ENCODE measurements around the gene RETSAT. TPM values are rescaled to one million over a fixed set of nuclear protein-coding genes. Genes with fewer than 3 reads are reported as not detected.
"Not testable (repeated sequence)": the region's sequence is repeated elsewhere in the genome, so short reads cannot be mapped to it uniquely, and the experiment has no call there.

Gene RETSAT
- polyA plus RNA-seq, 4 donors, result 66.9 to 147 (median 120) TPM

- Histone ChIP-seq H3K36me3 (ENCODE audit: control insufficient read depth in 3 of 3, insufficient read depth in 2 of 3, low read depth in 1 of 3, low read length in 3 of 3) (peaks cover 5 to 71% (median 15%) of the 10 kb centered on the region in 3 donors), H3K27me3 (ENCODE audit: control insufficient read depth in 3 of 3, insufficient read depth in 3 of 3, low read length in 3 of 3) (no peaks in the 10 kb centered on the region), H3K27ac (ENCODE audit: low read depth in 1 of 3, low read length in 2 of 3) (no peak overlapping the region), H3K4me1 (ENCODE audit: control insufficient read depth in 3 of 3, insufficient read depth in 2 of 3, low read depth in 1 of 3, low read length in 2 of 3) (no peaks in the 10 kb centered on the region), H3K9me3 (ENCODE audit: control insufficient read depth in 2 of 2, insufficient read depth in 1 of 2, low read depth in 1 of 2, low read length in 1 of 2) (no peaks in the 10 kb centered on the region), H3K4me3 (ENCODE audit: low read depth in 1 of 3, low read length in 3 of 3) (no peak overlapping the region)
- 88 to 89% (median 89%) methylated on average over 2 of the region's 2 CpGs for WGBS, 3 donors
- DNase-seq (no peak), FAIRE-seq (no peak)
These were observed 33.4 kb upstream of the RETSAT start for GRCh38 chr2:85387754-85388153.

- Histone ChIP-seq H3K27me3 (ENCODE audit: control insufficient read depth in 3 of 3, insufficient read depth in 3 of 3, low read length in 3 of 3) (no peaks in the 10 kb centered on the region), H3K27ac (ENCODE audit: low read depth in 1 of 3, low read length in 2 of 3) (no peak overlapping the region), H3K36me3 (ENCODE audit: control insufficient read depth in 3 of 3, insufficient read depth in 2 of 3, low read depth in 1 of 3, low read length in 3 of 3) (peaks cover 5 to 59% (median 13%) of the 10 kb centered on the region in 3 donors), H3K9me3 (ENCODE audit: control insufficient read depth in 2 of 2, insufficient read depth in 1 of 2, low read depth in 1 of 2, low read length in 1 of 2) (no peaks in the 10 kb centered on the region), H3K4me3 (ENCODE audit: low read depth in 1 of 3, low read length in 3 of 3) (no peak overlapping the region), H3K4me1 (ENCODE audit: control insufficient read depth in 3 of 3, insufficient read depth in 2 of 3, low read depth in 1 of 3, low read length in 2 of 3) (no peaks in the 10 kb centered on the region)
- FAIRE-seq (no peak), DNase-seq (no peak)
- 85 to 93% (median 85%) methylated on average over 2 of the region's 2 CpGs for WGBS, 3 donors
These were observed 31.4 kb upstream of the RETSAT start for GRCh38 chr2:85385746-85386145.

- no peak overlapping the region for H3K27ac ChIP-seq (ENCODE audit: low read depth in 1 of 3, low read length in 2 of 3)
- no peaks in the 10 kb centered on the region for H3K4me1 ChIP-seq (ENCODE audit: control insufficient read depth in 3 of 3, insufficient read depth in 2 of 3, low read depth in 1 of 3, low read length in 2 of 3)
- WGBS, 3 donors, result 89 to 91% (median 90%) methylated on average over 4 of the region's 4 CpGs
- peaks cover 6 to 49% (median 8%) of the 10 kb centered on the region in 3 donors for H3K36me3 ChIP-seq (ENCODE audit: control insufficient read depth in 3 of 3, insufficient read depth in 2 of 3, low read depth in 1 of 3, low read length in 3 of 3)
- FAIRE-seq, result no peak
- H3K27me3 ChIP-seq (ENCODE audit: control insufficient read depth in 3 of 3, insufficient read depth in 3 of 3, low read length in 3 of 3), result no peaks in the 10 kb centered on the region
- peaks cover 0 to 11% of the 10 kb centered on the region in 2 donors for H3K9me3 ChIP-seq (ENCODE audit: control insufficient read depth in 2 of 2, insufficient read depth in 1 of 2, low read depth in 1 of 2, low read length in 1 of 2)
- DNase-seq, result no peak
- no peak overlapping the region for H3K4me3 ChIP-seq (ENCODE audit: low read depth in 1 of 3, low read length in 3 of 3)
These were observed 29.5 kb upstream of the RETSAT start for GRCh38 chr2:85383850-85384249.

GRCh38 chr2:85383151-85383550, 28.8 kb upstream of the RETSAT start:
- H3K4me3 ChIP-seq (ENCODE audit: low read depth in 1 of 3, low read length in 3 of 3); H3K27me3 ChIP-seq (ENCODE audit: control insufficient read depth in 3 of 3, insufficient read depth in 3 of 3, low read length in 3 of 3); FAIRE-seq; DNase-seq; H3K4me1 ChIP-seq (ENCODE audit: control insufficient read depth in 3 of 3, insufficient read depth in 2 of 3, low read depth in 1 of 3, low read length in 2 of 3); H3K27ac ChIP-seq (ENCODE audit: low read depth in 1 of 3, low read length in 2 of 3): not testable (repeated sequence)
- peaks cover 4 to 49% (median 9%) of the 10 kb centered on the region in 3 donors for H3K36me3 ChIP-seq (ENCODE audit: control insufficient read depth in 3 of 3, insufficient read depth in 2 of 3, low read depth in 1 of 3, low read length in 3 of 3)
- H3K9me3 ChIP-seq (ENCODE audit: control insufficient read depth in 2 of 2, insufficient read depth in 1 of 2, low read depth in 1 of 2, low read length in 1 of 2), result peaks cover 0 to 11% of the 10 kb centered on the region in 2 donors
- WGBS, 3 donors, result 94 to 95% (median 95%) methylated on average over 5 of the region's 5 CpGs

- Histone ChIP-seq H3K4me3 (ENCODE audit: low read depth in 1 of 3, low read length in 3 of 3) (no peak overlapping the region), H3K9me3 (ENCODE audit: control insufficient read depth in 2 of 2, insufficient read depth in 1 of 2, low read depth in 1 of 2, low read length in 1 of 2) (peaks cover 0 to 11% of the 10 kb centered on the region in 2 donors), H3K27me3 (ENCODE audit: control insufficient read depth in 3 of 3, insufficient read depth in 3 of 3, low read length in 3 of 3) (no peaks in the 10 kb centered on the region), H3K36me3 (ENCODE audit: control insufficient read depth in 3 of 3, insufficient read depth in 2 of 3, low read depth in 1 of 3, low read length in 3 of 3) (peaks cover 5 to 48% (median 12%) of the 10 kb centered on the region in 3 donors), H3K4me1 (ENCODE audit: control insufficient read depth in 3 of 3, insufficient read depth in 2 of 3, low read depth in 1 of 3, low read length in 2 of 3) (no peaks in the 10 kb centered on the region), H3K27ac (ENCODE audit: low read depth in 1 of 3, low read length in 2 of 3) (no peak overlapping the region)
- FAIRE-seq (no peak), DNase-seq (no peak)
- 83 to 90% (median 84%) methylated on average over 1 of the region's 1 CpG for WGBS, 3 donors
These were observed 25.7 kb upstream of the RETSAT start for GRCh38 chr2:85380048-85380447.

GRCh38 chr2:85378257-85378656, 23.9 kb upstream of the RETSAT start:
- no peak for FAIRE-seq
- H3K4me3 ChIP-seq (ENCODE audit: low read depth in 1 of 3, low read length in 3 of 3), result no peak overlapping the region
- H3K36me3 ChIP-seq (ENCODE audit: control insufficient read depth in 3 of 3, insufficient read depth in 2 of 3, low read depth in 1 of 3, low read length in 3 of 3), result peaks cover 5 to 48% (median 12%) of the 10 kb centered on the region in 3 donors

GRCh38 chr2:85377083-85377482, 22.8 kb upstream of the RETSAT start:
- peaks cover 5 to 42% (median 12%) of the 10 kb centered on the region in 3 donors for H3K36me3 ChIP-seq (ENCODE audit: control insufficient read depth in 3 of 3, insufficient read depth in 2 of 3, low read depth in 1 of 3, low read length in 3 of 3)

More at GRCh38 chr2:85378257-85378656, 23.9 kb upstream of the RETSAT start:
- DNase-seq, result no peak
- 90 to 94% (median 93%) methylated on average over 5 of the region's 5 CpGs for WGBS, 3 donors
- Histone ChIP-seq H3K27me3 (ENCODE audit: control insufficient read depth in 3 of 3, insufficient read depth in 3 of 3, low read length in 3 of 3) (no peaks in the 10 kb centered on the region), H3K4me1 (ENCODE audit: control insufficient read depth in 3 of 3, insufficient read depth in 2 of 3, low read depth in 1 of 3, low read length in 2 of 3) (no peaks in the 10 kb centered on the region), H3K9me3 (ENCODE audit: control insufficient read depth in 2 of 2, insufficient read depth in 1 of 2, low read depth in 1 of 2, low read length in 1 of 2) (peaks cover 0 to 11% of the 10 kb centered on the region in 2 donors), H3K27ac (ENCODE audit: low read depth in 1 of 3, low read length in 2 of 3) (no peak overlapping the region)

GRCh38 chr2:85376291-85377065, 22.1 kb upstream of the RETSAT start:
- 93 to 98% (median 96%) methylated on average over 5 of the region's 5 CpGs for WGBS, 3 donors
- Histone ChIP-seq H3K36me3 (ENCODE audit: control insufficient read depth in 3 of 3, insufficient read depth in 2 of 3, low read depth in 1 of 3, low read length in 3 of 3) (peaks cover 5 to 40% (median 12%) of the 10 kb centered on the region in 3 donors), H3K4me3 (ENCODE audit: low read depth in 1 of 3, low read length in 3 of 3) (no peak overlapping the region), H3K27ac (ENCODE audit: low read depth in 1 of 3, low read length in 2 of 3) (no peak overlapping the region), H3K27me3 (ENCODE audit: control insufficient read depth in 3 of 3, insufficient read depth in 3 of 3, low read length in 3 of 3) (no peaks in the 10 kb centered on the region), H3K9me3 (ENCODE audit: control insufficient read depth in 2 of 2, insufficient read depth in 1 of 2, low read depth in 1 of 2, low read length in 1 of 2) (peaks cover 0 to 11% of the 10 kb centered on the region in 2 donors), H3K4me1 (ENCODE audit: control insufficient read depth in 3 of 3, insufficient read depth in 2 of 3, low read depth in 1 of 3, low read length in 2 of 3) (no peaks in the 10 kb centered on the region)
- FAIRE-seq, result no peak
- DNase-seq, result no peak

More at GRCh38 chr2:85377083-85377482, 22.8 kb upstream of the RETSAT start:
- WGBS, 3 donors, result 91 to 97% (median 94%) methylated on average over 11 of the region's 11 CpGs
- no peak for FAIRE-seq
- H3K4me3 ChIP-seq (ENCODE audit: low read depth in 1 of 3, low read length in 3 of 3), result no peak overlapping the region
- no peak overlapping the region for H3K27ac ChIP-seq (ENCODE audit: low read depth in 1 of 3, low read length in 2 of 3)
- H3K27me3 ChIP-seq (ENCODE audit: control insufficient read depth in 3 of 3, insufficient read depth in 3 of 3, low read length in 3 of 3), result no peaks in the 10 kb centered on the region
- no peaks in the 10 kb centered on the region for H3K4me1 ChIP-seq (ENCODE audit: control insufficient read depth in 3 of 3, insufficient read depth in 2 of 3, low read depth in 1 of 3, low read length in 2 of 3)
- DNase-seq, result no peak
- peaks cover 0 to 11% of the 10 kb centered on the region in 2 donors for H3K9me3 ChIP-seq (ENCODE audit: control insufficient read depth in 2 of 2, insufficient read depth in 1 of 2, low read depth in 1 of 2, low read length in 1 of 2)
